ENCODE measurements around the gene P2RX7.

- no peak for TF ChIP-seq POLR2A (IDR thresholded peaks at IDR 0.05)
- TF ChIP-seq, protein P1, sequence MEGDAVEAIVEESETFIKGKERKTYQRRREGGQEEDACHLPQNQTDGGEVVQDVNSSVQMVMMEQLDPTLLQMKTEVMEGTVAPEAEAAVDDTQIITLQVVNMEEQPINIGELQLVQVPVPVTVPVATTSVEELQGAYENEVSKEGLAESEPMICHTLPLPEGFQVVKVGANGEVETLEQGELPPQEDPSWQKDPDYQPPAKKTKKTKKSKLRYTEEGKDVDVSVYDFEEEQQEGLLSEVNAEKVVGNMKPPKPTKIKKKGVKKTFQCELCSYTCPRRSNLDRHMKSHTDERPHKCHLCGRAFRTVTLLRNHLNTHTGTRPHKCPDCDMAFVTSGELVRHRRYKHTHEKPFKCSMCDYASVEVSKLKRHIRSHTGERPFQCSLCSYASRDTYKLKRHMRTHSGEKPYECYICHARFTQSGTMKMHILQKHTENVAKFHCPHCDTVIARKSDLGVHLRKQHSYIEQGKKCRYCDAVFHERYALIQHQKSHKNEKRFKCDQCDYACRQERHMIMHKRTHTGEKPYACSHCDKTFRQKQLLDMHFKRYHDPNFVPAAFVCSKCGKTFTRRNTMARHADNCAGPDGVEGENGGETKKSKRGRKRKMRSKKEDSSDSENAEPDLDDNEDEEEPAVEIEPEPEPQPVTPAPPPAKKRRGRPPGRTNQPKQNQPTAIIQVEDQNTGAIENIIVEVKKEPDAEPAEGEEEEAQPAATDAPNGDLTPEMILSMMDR (IDR thresholded peaks at IDR 0.05): no peak
- TF ChIP-seq EP300 (IDR thresholded peaks at IDR 0.05): no peak
Measured at GRCh38 chr12:121184425-121184824, 51.7 kb downstream of the P2RX7 start.

Measured in ovary (tissue), 3 donors.